ENCODE data around the gene BCL6. TPM values are rescaled to one million over a fixed set of nuclear protein-coding genes. Genes with fewer than 3 reads are reported as not detected.
A peak's percentile ranks its signal among the peaks of the same experiment; 100 is the strongest.

Gene BCL6
- total RNA-seq, 2 experiments from 2014 or later, result 65.6 to 256 TPM

- no peak overlapping the region for H3K27ac ChIP-seq (ENCODE audit: low read depth, low read length, poor library complexity, severe bottlenecking)
- TF ChIP-seq EZH2phosphoT487 (IDR thresholded peaks at IDR 0.05; ENCODE audit: borderline replicate concordance, low read depth, low read length), result no peak
- no peak for TF ChIP-seq CTCF (conservative IDR thresholded peaks at IDR 0.05; ENCODE audit: low read length)
- H3K79me2 ChIP-seq (ENCODE audit: insufficient read depth, low read depth, low read length), result peaks cover 50% of the 10 kb centered on the region; the same call in 1 of the 2 replicates
- no peaks in the 10 kb centered on the region for H3K9me3 ChIP-seq (ENCODE audit: low read length)
- no peak overlapping the region for H3K4me2 ChIP-seq (ENCODE audit: low read length)
- H3K4me1 ChIP-seq (ENCODE audit: insufficient read depth, low read length, poor library complexity, severe bottlenecking), result no peaks in the 10 kb centered on the region
- DNase-seq (ENCODE audit: low spot score), result no peak
- H3K4me3 ChIP-seq (ENCODE audit: low read depth, low read length, poor library complexity, severe bottlenecking), result no peak overlapping the region
- H2AFZ ChIP-seq (ENCODE audit: low read length), result no peak overlapping the region
- H4K20me1 ChIP-seq (ENCODE audit: insufficient read depth, low read length), result peaks cover 62% of the 10 kb centered on the region
- peaks cover 100% of the 10 kb centered on the region for H3K36me3 ChIP-seq (ENCODE audit: insufficient read depth, low read length)
- POLR2A ChIA-PET, result no interaction called here
- TSS peak; percentile 26 for BruUV-seq (replicated peaks)
- CTCF ChIA-PET (ENCODE audit: unreplicated experiment), result no interaction called here
- no peaks in the 10 kb centered on the region for H3K9me2 ChIP-seq (ENCODE audit: insufficient read depth, low read length)
- intact Hi-C loops (cut with micrococcal nuclease; ENCODE audit: unreplicated experiment), result no loop called here
Observed at GRCh38 chr3:187728940-187729583, 16.2 kb downstream of the BCL6 start.

GRCh38 chr3:187728248-187728647 lies 17.0 kb downstream of the BCL6 start:
- no peak for DNase-seq (ENCODE audit: low spot score)
- Histone ChIP-seq H3K27ac (ENCODE audit: low read depth, low read length, poor library complexity, severe bottlenecking) (no peak overlapping the region), H3K36me3 (ENCODE audit: insufficient read depth, low read length) (peaks cover 100% of the 10 kb centered on the region), H3K4me2 (ENCODE audit: low read length) (no peak overlapping the region), H3K9me2 (ENCODE audit: insufficient read depth, low read length) (no peaks in the 10 kb centered on the region), H4K20me1 (ENCODE audit: insufficient read depth, low read length) (peaks cover 62% of the 10 kb centered on the region), H3K9me3 (ENCODE audit: low read length) (no peaks in the 10 kb centered on the region), H2AFZ (ENCODE audit: low read length) (no peak overlapping the region), H3K79me2 (ENCODE audit: insufficient read depth, low read depth, low read length) (peaks cover 42% of the 10 kb centered on the region; the same call in 1 of the 2 replicates), H3K4me1 (ENCODE audit: insufficient read depth, low read length, poor library complexity, severe bottlenecking) (no peaks in the 10 kb centered on the region), H3K4me3 (ENCODE audit: low read depth, low read length, poor library complexity, severe bottlenecking) (no peak overlapping the region)
- POLR2A ChIA-PET, result no interaction called here
- intact Hi-C loops (cut with micrococcal nuclease; ENCODE audit: unreplicated experiment), result no loop called here
- CTCF ChIA-PET (ENCODE audit: unreplicated experiment), result no interaction called here
- TF ChIP-seq CTCF (conservative IDR thresholded peaks at IDR 0.05; ENCODE audit: low read length), result no peak
- TF ChIP-seq EZH2phosphoT487 (IDR thresholded peaks at IDR 0.05; ENCODE audit: borderline replicate concordance, low read depth, low read length), result no peak
- no TSS peak for BruUV-seq (replicated peaks)

GRCh38 chr3:187726564-187726963 lies 18.7 kb downstream of the BCL6 start:
- no peak for DNase-seq (ENCODE audit: low spot score)
- H2AFZ ChIP-seq (ENCODE audit: low read length), result no peak overlapping the region
- peaks cover 25% of the 10 kb centered on the region; the same call in 1 of the 2 replicates for H3K79me2 ChIP-seq (ENCODE audit: insufficient read depth, low read depth, low read length)
- no peak overlapping the region for H3K4me2 ChIP-seq (ENCODE audit: low read length)
- POLR2A ChIA-PET, result interaction anchor here (1.2 kb wide), 1 partner anchor 12 kb away, joined by 3 read pairs; no protein-coding TSS in a partner anchor
- H3K4me1 ChIP-seq (ENCODE audit: insufficient read depth, low read length, poor library complexity, severe bottlenecking), result no peaks in the 10 kb centered on the region
- H3K27ac ChIP-seq (ENCODE audit: low read depth, low read length, poor library complexity, severe bottlenecking), result no peak overlapping the region
- CTCF ChIA-PET (ENCODE audit: unreplicated experiment), result interaction anchor here (0.5 to 1.0 kb wide), 2 partner anchors 14 to 72 kb away, joined by 3 read pairs; no protein-coding TSS in a partner anchor
- TF ChIP-seq CTCF (conservative IDR thresholded peaks at IDR 0.05; ENCODE audit: low read length), result no peak
- no peak for TF ChIP-seq EZH2phosphoT487 (IDR thresholded peaks at IDR 0.05; ENCODE audit: borderline replicate concordance, low read depth, low read length)
- BruUV-seq (replicated peaks), result no TSS peak
- intact Hi-C loops (cut with micrococcal nuclease; ENCODE audit: unreplicated experiment), result no loop called here
- H3K9me2 ChIP-seq (ENCODE audit: insufficient read depth, low read length), result no peaks in the 10 kb centered on the region
- peaks cover 50% of the 10 kb centered on the region for H4K20me1 ChIP-seq (ENCODE audit: insufficient read depth, low read length)
- no peak overlapping the region for H3K4me3 ChIP-seq (ENCODE audit: low read depth, low read length, poor library complexity, severe bottlenecking)
- peaks cover 99% of the 10 kb centered on the region for H3K36me3 ChIP-seq (ENCODE audit: insufficient read depth, low read length)
- no peaks in the 10 kb centered on the region for H3K9me3 ChIP-seq (ENCODE audit: low read length)

Measured in OCI-LY7 (cell line).